AG09319 (cell line): Measurements from ENCODE around the gene B9D2.

ENCODE experiments used
- DNase-seq: peaks from one replicate; pipeline ENCODE4 v3.0.0-alpha.2; 2010; ENCODE audit warnings: low read depth; ENCODE audit errors: extremely low read depth
- TF ChIP-seq, protein P1 (sequence below): IDR thresholded peaks from 2 replicates; pipeline ENCODE4 v1.5.1; 2011; ENCODE audit warnings: low read depth, mild to moderate bottlenecking, inconsistent platforms, low read length, moderate library complexity

Gene B9D2

GRCh38 chr19:41330481-41330880, 33.5 kb downstream of the B9D2 start:
- TF ChIP-seq, protein P1, sequence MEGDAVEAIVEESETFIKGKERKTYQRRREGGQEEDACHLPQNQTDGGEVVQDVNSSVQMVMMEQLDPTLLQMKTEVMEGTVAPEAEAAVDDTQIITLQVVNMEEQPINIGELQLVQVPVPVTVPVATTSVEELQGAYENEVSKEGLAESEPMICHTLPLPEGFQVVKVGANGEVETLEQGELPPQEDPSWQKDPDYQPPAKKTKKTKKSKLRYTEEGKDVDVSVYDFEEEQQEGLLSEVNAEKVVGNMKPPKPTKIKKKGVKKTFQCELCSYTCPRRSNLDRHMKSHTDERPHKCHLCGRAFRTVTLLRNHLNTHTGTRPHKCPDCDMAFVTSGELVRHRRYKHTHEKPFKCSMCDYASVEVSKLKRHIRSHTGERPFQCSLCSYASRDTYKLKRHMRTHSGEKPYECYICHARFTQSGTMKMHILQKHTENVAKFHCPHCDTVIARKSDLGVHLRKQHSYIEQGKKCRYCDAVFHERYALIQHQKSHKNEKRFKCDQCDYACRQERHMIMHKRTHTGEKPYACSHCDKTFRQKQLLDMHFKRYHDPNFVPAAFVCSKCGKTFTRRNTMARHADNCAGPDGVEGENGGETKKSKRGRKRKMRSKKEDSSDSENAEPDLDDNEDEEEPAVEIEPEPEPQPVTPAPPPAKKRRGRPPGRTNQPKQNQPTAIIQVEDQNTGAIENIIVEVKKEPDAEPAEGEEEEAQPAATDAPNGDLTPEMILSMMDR = no peak
- no peak for DNase-seq

DNA sequence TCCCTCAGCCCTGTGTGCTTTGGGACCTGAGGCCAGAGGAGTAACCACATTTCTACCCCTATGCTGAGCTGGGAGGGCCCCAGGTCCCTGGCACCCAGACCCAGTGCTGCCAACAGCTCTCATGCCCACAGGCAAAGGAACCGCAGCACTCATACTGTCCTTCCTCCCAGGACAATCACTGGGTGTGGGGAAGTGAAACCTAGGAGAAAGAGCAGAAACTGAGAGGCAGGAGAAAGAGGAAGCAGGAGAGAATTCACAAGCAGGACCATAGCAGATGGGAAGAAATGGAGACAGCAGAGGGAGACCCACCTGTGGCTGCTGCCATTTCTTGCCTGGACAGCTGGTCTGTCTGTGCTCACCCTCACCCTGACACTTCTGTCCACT, 35.1 kb downstream of the B9D2 start:
- no peak for DNase-seq
- TF ChIP-seq, protein P1 = no peak

GRCh38 chr19:41328157-41328841, 35.6 kb downstream of the B9D2 start:
- DNase-seq = no peak
- TF ChIP-seq, protein P1 = no peak

- TF ChIP-seq, protein P1 = no peak
- no peak for DNase-seq
These were observed 36.3 kb downstream of the B9D2 start for GRCh38 chr19:41327576-41328156.

- no peak for DNase-seq
- TF ChIP-seq, protein P1 = no peak
These were observed 36.8 kb downstream of the B9D2 start for GRCh38 chr19:41327076-41327575.

- DNase-seq = no peak
- TF ChIP-seq, protein P1 = no peak
These were observed 37.8 kb downstream of the B9D2 start for GRCh38 chr19:41325947-41326706.

DNA sequence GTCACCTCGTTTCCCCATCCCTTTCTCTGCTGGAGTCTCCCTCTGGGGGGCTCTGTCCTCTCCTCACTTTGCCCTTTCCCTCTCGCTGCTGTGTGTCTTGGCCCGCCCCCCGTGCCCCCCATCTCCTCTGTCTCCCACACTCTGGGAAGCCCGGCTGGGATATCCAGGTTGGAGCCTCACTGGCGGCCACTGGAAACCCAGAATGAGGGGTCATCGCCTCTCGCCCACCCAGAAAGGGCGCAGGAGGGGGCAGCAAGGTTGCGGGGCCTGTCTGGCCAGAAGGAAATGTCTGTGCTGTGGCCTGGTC, 38.4 kb downstream of the B9D2 start:
- DNase-seq = no peak
- TF ChIP-seq, protein P1 = no peak
